GM12874 (cell line): Measurements from ENCODE around the gene SH2D3C.

Experiments used
- TF ChIP-seq, protein P1 (sequence below): IDR thresholded peaks from 2 replicates; pipeline ENCODE4 v1.5.1; 2011; ENCODE audit warnings: low read depth, mild to moderate bottlenecking, control low read depth, low read length, moderate library complexity; ENCODE audit not compliant: insufficient read depth

SH2D3C gene

DNA sequence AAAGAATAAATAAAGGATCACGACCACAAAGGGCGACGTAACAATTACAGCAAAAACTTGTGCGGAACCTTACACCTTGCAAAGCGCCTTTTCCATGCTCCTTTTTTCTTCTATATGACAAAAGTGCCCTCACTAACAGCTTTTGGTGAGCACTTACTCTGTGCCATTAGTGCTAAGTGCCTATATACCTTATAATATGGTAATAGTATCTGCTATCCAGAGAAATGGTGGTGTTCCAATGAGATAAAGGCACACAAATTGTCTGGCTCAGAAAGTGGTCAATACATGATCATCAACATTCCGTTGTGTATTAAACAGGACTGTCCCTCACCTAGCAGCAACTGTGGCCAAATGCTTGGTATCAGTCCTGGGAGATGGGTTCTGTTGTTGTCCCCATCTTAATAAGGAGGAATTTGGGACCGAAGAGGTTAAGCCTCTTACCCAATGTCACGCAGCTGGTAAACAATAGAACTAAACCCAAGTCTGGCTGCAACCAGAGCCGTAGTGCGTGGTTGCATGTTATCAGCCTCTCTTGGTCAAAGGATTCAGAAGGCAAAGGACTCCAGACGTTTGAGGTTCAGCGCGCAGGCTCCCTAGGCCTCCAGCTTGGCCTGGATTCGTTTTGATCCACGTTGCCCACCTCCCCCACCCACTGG is 42.8 kb downstream of the SH2D3C start:
- TF ChIP-seq, protein P1, sequence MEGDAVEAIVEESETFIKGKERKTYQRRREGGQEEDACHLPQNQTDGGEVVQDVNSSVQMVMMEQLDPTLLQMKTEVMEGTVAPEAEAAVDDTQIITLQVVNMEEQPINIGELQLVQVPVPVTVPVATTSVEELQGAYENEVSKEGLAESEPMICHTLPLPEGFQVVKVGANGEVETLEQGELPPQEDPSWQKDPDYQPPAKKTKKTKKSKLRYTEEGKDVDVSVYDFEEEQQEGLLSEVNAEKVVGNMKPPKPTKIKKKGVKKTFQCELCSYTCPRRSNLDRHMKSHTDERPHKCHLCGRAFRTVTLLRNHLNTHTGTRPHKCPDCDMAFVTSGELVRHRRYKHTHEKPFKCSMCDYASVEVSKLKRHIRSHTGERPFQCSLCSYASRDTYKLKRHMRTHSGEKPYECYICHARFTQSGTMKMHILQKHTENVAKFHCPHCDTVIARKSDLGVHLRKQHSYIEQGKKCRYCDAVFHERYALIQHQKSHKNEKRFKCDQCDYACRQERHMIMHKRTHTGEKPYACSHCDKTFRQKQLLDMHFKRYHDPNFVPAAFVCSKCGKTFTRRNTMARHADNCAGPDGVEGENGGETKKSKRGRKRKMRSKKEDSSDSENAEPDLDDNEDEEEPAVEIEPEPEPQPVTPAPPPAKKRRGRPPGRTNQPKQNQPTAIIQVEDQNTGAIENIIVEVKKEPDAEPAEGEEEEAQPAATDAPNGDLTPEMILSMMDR: no peak

GRCh38 chr9:127734747-127735529 is 43.5 kb downstream of the SH2D3C start, which contains the start of gene TOR2A:
Gene TOR2A (minus strand): TSS chr9:127735294. CDS start chr9:127735270, 24 bp downstream.
- TF ChIP-seq, protein P1: peak; percentile 95

GRCh38 chr9:127734247-127734746 is 44.2 kb downstream of the SH2D3C start:
- TF ChIP-seq, protein P1: no peak

- TF ChIP-seq, protein P1: no peak
Observed at GRCh38 chr9:127733614-127734013, 44.9 kb downstream of the SH2D3C start.

DNA sequence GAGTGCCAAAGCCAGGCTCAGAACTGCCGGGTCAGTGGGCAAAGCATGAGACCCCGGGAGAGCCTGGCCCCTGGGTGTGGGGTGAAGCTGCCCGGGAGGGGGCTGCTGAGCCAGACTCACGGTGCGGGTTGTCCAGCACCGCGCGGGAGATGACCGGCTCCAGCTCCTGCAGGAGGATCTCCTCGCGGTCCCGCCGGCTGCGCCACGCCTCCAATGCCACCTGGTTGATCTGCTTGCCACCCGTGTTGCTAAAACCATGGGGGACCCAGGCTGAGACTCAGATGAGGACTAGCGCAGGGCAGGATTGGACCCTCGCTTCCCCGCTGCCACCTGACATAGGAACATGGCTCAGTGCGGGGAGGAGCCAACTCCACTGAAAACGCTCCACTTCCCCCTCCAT is 46.0 kb downstream of the SH2D3C start:
- TF ChIP-seq, protein P1: no peak

DNA sequence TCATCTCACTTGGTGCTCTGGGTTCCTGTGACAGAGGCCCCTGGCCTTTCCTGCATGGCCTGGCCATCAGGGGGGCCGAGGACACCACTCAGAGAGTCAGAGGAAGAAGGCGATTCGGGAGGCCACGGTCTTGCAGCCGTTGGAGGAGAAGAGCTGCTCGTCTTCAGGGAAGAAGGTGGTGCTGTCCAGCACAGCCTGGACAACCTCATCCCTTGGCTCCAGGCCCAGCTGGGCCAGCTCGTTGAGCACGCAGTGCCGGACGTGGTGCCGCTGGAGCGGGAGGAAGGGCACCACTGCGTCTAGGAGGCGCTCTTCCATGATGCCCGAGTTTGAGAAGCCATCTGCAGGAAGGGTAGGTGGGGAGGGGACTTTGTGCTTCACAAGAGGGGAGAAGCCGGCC is 46.5 kb downstream of the SH2D3C start:
- TF ChIP-seq, protein P1: no peak

GRCh38 chr9:127730799-127731410 is 47.6 kb downstream of the SH2D3C start:
- TF ChIP-seq, protein P1: no peak
